ENCODE results near the gene CERKL. TPM values are rescaled to one million over a fixed set of nuclear protein-coding genes. Genes with fewer than 3 reads are reported as not detected.
A peak's percentile ranks its signal among the peaks of the same experiment; 100 is the strongest.
"Not testable (repeated sequence)": the region's sequence is repeated elsewhere in the genome, so short reads cannot be mapped to it uniquely, and the experiment has no call there.

Gene CERKL
- total RNA-seq (10 to 100 TPM in 1 of 2 donors, 1 to 10 TPM in 1; 3.3 to 12.0 TPM), polyA plus RNA-seq (1 to 10 TPM; 1.3 to 1.8 TPM)
- long read RNA-seq, donor 1, partial matches to known transcripts = 0 of 1 reads
- long read RNA-seq, donor 1, other reads (novel, unspliced or antisense) = 0 of 1 reads
- long read RNA-seq, donor 2 = 0 reads
- long read RNA-seq, donor 3 = 0 reads
- long read RNA-seq, donor 4 = 0 reads
- long read RNA-seq, donor 5, partial matches to known transcripts = 5 of 5 reads
- long read RNA-seq, donor 5, other reads (novel, unspliced or antisense) = 0 of 5 reads

- Histone ChIP-seq H3K27ac (ENCODE audit: low read depth in 1 of 2, low read length in 1 of 2) (no peak within 1 kb of the TSS), H3K4me1 (ENCODE audit: control insufficient read depth in 5 of 5, insufficient read depth in 5 of 5, low read length in 5 of 5) (peaks cover 0 to 10% (median 0%) of the 10 kb centered on the region in 5 donors), H3K9ac (ENCODE audit: insufficient read depth in 1 of 2, low read length in 2 of 2) (no peak within 1 kb of the TSS), H3K36me3 (ENCODE audit: control insufficient read depth in 4 of 4, insufficient read depth in 4 of 4, low read length in 4 of 4) (no peaks in the 10 kb centered on the region), H3K4me3 (peak within 1 kb of the TSS; percentile 24), H3K9me3 (ENCODE audit: control insufficient read depth in 4 of 4, insufficient read depth in 3 of 4, low read length in 3 of 4) (peaks cover 0 to 3% (median 0%) of the 10 kb centered on the region in 4 donors), H3K27me3 (ENCODE audit: control insufficient read depth in 3 of 3, insufficient read depth in 3 of 3, low read length in 2 of 3) (peaks cover 4 to 34% (median 14%) of the 10 kb centered on the region in 3 donors)
- WGBS, 2 donors = 2 to 3% methylated on average over 67 to 70 of the region's 70 CpGs
- ATAC-seq (ENCODE audit: insufficient read depth, low FRiP score) = peak; percentile 81
- no peak for TF ChIP-seq CTCF (IDR thresholded peaks at IDR 0.05; ENCODE audit: control extremely low read depth, extremely low read depth)
- DNase-seq = peak; percentile 8 to 36 (median 35)
Observed at GRCh38 chr2:181656450-181657291, at the start of gene CERKL. CERKL (minus strand) TSS chr2:181657105; CDS start chr2:181657006, 99 bp downstream.

GRCh38 chr2:181702519-181702918, 45.6 kb upstream of the CERKL start:
- not testable (repeated sequence) for H3K4me1 ChIP-seq (ENCODE audit: control insufficient read depth in 5 of 5, insufficient read depth in 5 of 5, low read length in 5 of 5); H3K27me3 ChIP-seq (ENCODE audit: control insufficient read depth in 3 of 3, insufficient read depth in 3 of 3, low read length in 2 of 3); H3K36me3 ChIP-seq (ENCODE audit: control insufficient read depth in 4 of 4, insufficient read depth in 4 of 4, low read length in 4 of 4); ATAC-seq (ENCODE audit: insufficient read depth, low FRiP score); DNase-seq; H3K9ac ChIP-seq (ENCODE audit: insufficient read depth in 1 of 2, low read length in 2 of 2); H3K9me3 ChIP-seq (ENCODE audit: control insufficient read depth in 4 of 4, insufficient read depth in 3 of 4, low read length in 3 of 4); H3K4me3 ChIP-seq; H3K27ac ChIP-seq (ENCODE audit: low read depth in 1 of 2, low read length in 1 of 2)
- 93 to 94% methylated on average over 3 of the region's 3 CpGs for WGBS, 2 donors

- Histone ChIP-seq H3K9me3 (ENCODE audit: control insufficient read depth in 4 of 4, insufficient read depth in 3 of 4, low read length in 3 of 4) (peaks cover 0 to 3% (median 0%) of the 10 kb centered on the region in 4 donors), H3K4me1 (ENCODE audit: control insufficient read depth in 5 of 5, insufficient read depth in 5 of 5, low read length in 5 of 5) (no peaks in the 10 kb centered on the region), H3K27ac (ENCODE audit: low read depth in 1 of 2, low read length in 1 of 2) (no peak overlapping the region), H3K4me3 (no peak overlapping the region), H3K27me3 (ENCODE audit: control insufficient read depth in 3 of 3, insufficient read depth in 3 of 3, low read length in 2 of 3) (no peaks in the 10 kb centered on the region), H3K36me3 (ENCODE audit: control insufficient read depth in 4 of 4, insufficient read depth in 4 of 4, low read length in 4 of 4) (no peaks in the 10 kb centered on the region), H3K9ac (ENCODE audit: insufficient read depth in 1 of 2, low read length in 2 of 2) (no peak overlapping the region)
- no peak for ATAC-seq (ENCODE audit: insufficient read depth, low FRiP score)
- no peak for TF ChIP-seq CTCF (IDR thresholded peaks at IDR 0.05; ENCODE audit: control extremely low read depth, extremely low read depth)
- no peak for DNase-seq
- WGBS, 2 donors = 89 to 100% methylated on average over 1 of the region's 1 CpG
Observed at GRCh38 chr2:181698223-181698622, 41.3 kb upstream of the CERKL start.

GRCh38 chr2:181697571-181697970, 40.7 kb upstream of the CERKL start:
- Histone ChIP-seq H3K4me3 (no peak overlapping the region), H3K27me3 (ENCODE audit: control insufficient read depth in 3 of 3, insufficient read depth in 3 of 3, low read length in 2 of 3) (no peaks in the 10 kb centered on the region), H3K36me3 (ENCODE audit: control insufficient read depth in 4 of 4, insufficient read depth in 4 of 4, low read length in 4 of 4) (no peaks in the 10 kb centered on the region), H3K4me1 (ENCODE audit: control insufficient read depth in 5 of 5, insufficient read depth in 5 of 5, low read length in 5 of 5) (no peaks in the 10 kb centered on the region), H3K27ac (ENCODE audit: low read depth in 1 of 2, low read length in 1 of 2) (no peak overlapping the region), H3K9ac (ENCODE audit: insufficient read depth in 1 of 2, low read length in 2 of 2) (no peak overlapping the region), H3K9me3 (ENCODE audit: control insufficient read depth in 4 of 4, insufficient read depth in 3 of 4, low read length in 3 of 4) (peaks cover 0 to 1% (median 0%) of the 10 kb centered on the region in 4 donors)
- no peak for TF ChIP-seq CTCF (IDR thresholded peaks at IDR 0.05; ENCODE audit: control extremely low read depth, extremely low read depth)
- ATAC-seq (ENCODE audit: insufficient read depth, low FRiP score) (no peak), DNase-seq (no peak)
- 70 to 75% methylated on average over 1 of the region's 1 CpG for WGBS, 2 donors

Data from lung (tissue), 16 donors.